Endothelial cell of umbilical vein (primary cell): Measurements from ENCODE around the gene DMAC2L. TPM values are rescaled to one million over a fixed set of nuclear protein-coding genes. Genes with fewer than 3 reads are reported as not detected.
A peak's percentile ranks its signal among the peaks of the same experiment; 100 is the strongest.

ENCODE experiments used
- BruUV-seq: library from RNA; stranded (reverse); fragments of 400-500 nt; replicated peaks from 2 replicates; lab custom pipeline; 2021; lab: Mats Ljungman, UMichigan
- CTCF ChIA-PET: fragments of 300-600, 350-600 bp; sonication (Branson Sonifier 250); formaldehyde crosslinking; loops from one replicate; lab custom pipeline; 2021; ENCODE audit warnings: antibody characterized with exemption, inconsistent platforms; lab: Charles Lee
- POLR2A ChIA-PET: fragments of 300-600, 350-600 bp; sonication (Branson Sonifier 250); formaldehyde crosslinking; loops from one replicate; lab custom pipeline; 2021; ENCODE audit warnings: antibody characterized with exemption, inconsistent platforms; lab: Charles Lee
- DNase-seq: peaks from one replicate; pipeline ENCODE4 v3.0.0-alpha.2; 2011; ENCODE audit warnings: low read depth, low spot score
- FAIRE-seq: peaks from 2 replicates; lab custom pipeline; 2011; peaks lifted over from hg19 to GRCh38; lab: Jason Lieb, UNC
- H2AFZ ChIP-seq: 2 replicates; pipeline ENCODE4 v1.6.0; 2012; ENCODE audit warnings: low read depth, low read length, control low read depth, inconsistent platforms
- H3K27ac ChIP-seq: 2 replicates; pipeline ENCODE4 v1.5.1; 2011; ENCODE audit warnings: low read depth, mild to moderate bottlenecking, control low read depth, low read length, moderate library complexity; ENCODE audit not compliant: insufficient read depth
- H3K27me3 ChIP-seq, 2 experiments: 2 replicates each; pipeline versions ENCODE4 v1.6.0 to v1.6.1; 2011; ENCODE audit warnings: low read length in 2 of 2, mixed read lengths in 1 of 2; ENCODE audit not compliant: control insufficient read depth in 2 of 2, insufficient read depth in 2 of 2
- H3K36me3 ChIP-seq, 2 experiments: 2 replicates in 1 of 2; 3 replicates in 1 of 2; pipeline ENCODE4 v1.5.1; 2011; ENCODE audit warnings: low read length in 2 of 2, mild to moderate bottlenecking in 1 of 2, moderate library complexity in 1 of 2; ENCODE audit not compliant: control insufficient read depth in 2 of 2, insufficient read depth in 2 of 2; ENCODE audit errors: extremely low read depth in 1 of 2
- H3K4me1 ChIP-seq: 3 replicates; pipeline ENCODE4 v1.5.1; 2011; ENCODE audit warnings: mild to moderate bottlenecking, low read length; ENCODE audit not compliant: control insufficient read depth, insufficient read depth; ENCODE audit errors: extremely low read depth
- H3K4me2 ChIP-seq: 2 replicates; pipeline ENCODE4 v1.6.1; 2011; ENCODE audit warnings: low read length, control low read depth, mixed read lengths; ENCODE audit not compliant: insufficient read depth
- H3K4me3 ChIP-seq, 3 experiments: fragments of 200-600 bp in 1 of 3; sonication (generic), shearing (Covaris generic) in 1 of 3; replicated peaks in 1 of 3; 2 replicates each; pipeline ENCODE4 v1.5.1; 2011 to 2016; ENCODE audit warnings: control low read depth in 3 of 3, low read length in 3 of 3, mild to moderate bottlenecking in 2 of 3, inconsistent platforms in 1 of 3, low read depth in 1 of 3, moderate library complexity in 1 of 3; ENCODE audit not compliant: insufficient read depth in 1 of 3
- H3K79me2 ChIP-seq: 2 replicates; pipeline ENCODE4 v1.6.0; 2012; ENCODE audit warnings: low read length, inconsistent platforms; ENCODE audit not compliant: control insufficient read depth, insufficient read depth
- H3K9ac ChIP-seq: replicated peaks from 2 replicates; pipeline ENCODE3; 2011; ENCODE audit warnings: low read length, control low read depth; ENCODE audit not compliant: insufficient read depth; ENCODE audit errors: extremely low read depth
- H3K9me1 ChIP-seq: replicated peaks from 3 replicates; pipeline ENCODE4 v1.6.0; 2011; ENCODE audit warnings: mild to moderate bottlenecking, low read length; ENCODE audit not compliant: control insufficient read depth, insufficient read depth; ENCODE audit errors: extremely low read depth
- H3K9me3 ChIP-seq: replicated peaks from 2 replicates; pipeline ENCODE4 v1.5.1; 2012; ENCODE audit warnings: low read length, inconsistent platforms; ENCODE audit not compliant: control insufficient read depth, insufficient read depth
- H4K20me1 ChIP-seq: replicated peaks from 2 replicates; pipeline ENCODE3; 2011; ENCODE audit warnings: mild to moderate bottlenecking, low read length; ENCODE audit not compliant: control insufficient read depth, insufficient read depth; ENCODE audit errors: extremely low read depth
- CTCF ChIP-seq, 2 donors: IDR thresholded peaks; 1 replicate in 1 of 2; 2 replicates in 1 of 2; pipeline ENCODE4 v1.5.1; 2011; ENCODE audit warnings: low read length in 2 of 2, mild to moderate bottlenecking in 2 of 2, moderate library complexity in 2 of 2, control low read depth in 1 of 2, inconsistent platforms in 1 of 2, low read depth in 1 of 2; ENCODE audit not compliant: insufficient read depth in 1 of 2; ENCODE audit errors: extremely low read depth in 1 of 2
- EZH2 ChIP-seq: IDR thresholded peaks from 2 replicates; pipeline ENCODE4 v1.6.1; 2012; ENCODE audit warnings: borderline replicate concordance, low read depth, mild to moderate bottlenecking, moderate library complexity, low read length, inconsistent platforms; ENCODE audit not compliant: severe bottlenecking
- FOS ChIP-seq: IDR thresholded peaks from 2 replicates; pipeline ENCODE4 v1.6.1; 2011; ENCODE audit warnings: mild to moderate bottlenecking, low read length, moderate library complexity, borderline replicate concordance; ENCODE audit not compliant: insufficient read depth
- GATA2 ChIP-seq: IDR thresholded peaks from 2 replicates; pipeline ENCODE4 v1.7.0; 2011; ENCODE audit warnings: low read depth, mild to moderate bottlenecking, moderate library complexity, mixed read lengths, low read length; ENCODE audit not compliant: insufficient read length, insufficient read depth
- JUN ChIP-seq: IDR thresholded peaks from 2 replicates; pipeline ENCODE4 v1.6.1; 2011; ENCODE audit warnings: borderline replicate concordance, low read depth; ENCODE audit not compliant: insufficient read length, insufficient read depth
- POLR2A ChIP-seq: IDR thresholded peaks from 2 replicates; pipeline ENCODE4 v1.6.1; 2012; ENCODE audit warnings: low read depth, mild to moderate bottlenecking, control low read depth, low read length
- POLR2AphosphoS5 ChIP-seq: IDR thresholded peaks from 2 replicates; pipeline ENCODE4 v1.6.1; 2012; ENCODE audit warnings: low read depth, mild to moderate bottlenecking, control low read depth, low read length, moderate library complexity; ENCODE audit not compliant: insufficient read depth
- dilution Hi-C: fragments of 300-500 bp; cut with MboI; formaldehyde crosslinking; loops from one replicate; pipeline ENCODE4 v1.15.0; 2019; ENCODE audit warnings: low sequenced_read_pairs; ENCODE audit not compliant: extremely low pct_ligation_motif_present
- intact Hi-C: fragments of 100-400 bp; cut with micrococcal nuclease; formaldehyde crosslinking; loops from one replicate; pipeline ENCODE4 v1.10.0; 2022
- polyA plus RNA-seq, 4 experiments: library from polyadenylated mRNA; depleted of rRNA in 3 of 4; stranded (reverse) in 3 of 4; unstranded in 1 of 4; fragments of >200 nt; gene quantifications; 2 replicates each; pipeline versions ENCODE4 v1.2.1 to v1.2.3, GENCODE V29; 2011 to 2012; ENCODE audit warnings: missing spikeins in 1 of 4
- total RNA-seq: library from RNA; stranded (reverse); gene quantifications from 2 replicates; pipeline ENCODE4 v1.2.3, GENCODE V29; 2021
- TF ChIP-seq, protein P1 (sequence below): IDR thresholded peaks from 2 replicates; pipeline ENCODE4 v1.6.1; 2011; ENCODE audit not compliant: insufficient read depth, insufficient read length

Gene DMAC2L
- total and polyA plus RNA-seq, 2 donors (not counting 3 experiments of a cell fraction or from before 2014, with no cell fraction given), result 13.9 to 19.2 TPM

GRCh38 chr14:50335389-50335788, 23.3 kb downstream of the DMAC2L start:
- Histone ChIP-seq H3K9ac (no peak overlapping the region), H3K27me3 (no peaks in the 10 kb centered on the region), H3K79me2 (no peaks in the 10 kb centered on the region), H3K9me3 (no peaks in the 10 kb centered on the region), H3K36me3 (peaks cover under 1 to 2% of the 10 kb centered on the region in 2 experiments), H3K27ac (peak overlapping the region; percentile 61), H2AFZ (peak overlapping the region; percentile 37), H4K20me1 (no peaks in the 10 kb centered on the region), H3K4me3 (no peak overlapping the region), H3K4me1 (peaks cover 24% of the 10 kb centered on the region), H3K4me2 (no peak overlapping the region), H3K9me1 (no peaks in the 10 kb centered on the region)
- ChIA-PET CTCF (interaction anchor here (0.6 to 2.2 kb wide), 10 partner anchors 11 to 481 kb away, joined by 3 to 14 read pairs (median 4); partner anchors contain the start of gene CDKL1), POLR2A (interaction anchor here (0.6 kb wide), 1 partner anchor 79 kb away, joined by 5 read pairs; no protein-coding TSS in a partner anchor)
- intact Hi-C loops, result no loop called here
- FAIRE-seq (peak; percentile 83), DNase-seq (peak; percentile 78)
- no TSS peak for BruUV-seq
- TF ChIP-seq JUN (no peak), EZH2 (no peak), POLR2AphosphoS5 (no peak), FOS (no peak), GATA2 (no peak), POLR2A (no peak), CTCF (IDR thresholded peaks at IDR 0.05; ENCODE audit: extremely low read depth in 1 of 2, insufficient read depth in 1 of 2, low read depth in 1 of 2, low read length in 2 of 2) (no peak)
- TF ChIP-seq, protein P1, sequence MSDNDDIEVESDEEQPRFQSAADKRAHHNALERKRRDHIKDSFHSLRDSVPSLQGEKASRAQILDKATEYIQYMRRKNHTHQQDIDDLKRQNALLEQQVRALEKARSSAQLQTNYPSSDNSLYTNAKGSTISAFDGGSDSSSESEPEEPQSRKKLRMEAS, result peak; percentile 82
- dilution Hi-C loops, result no loop called here
